AG04449 (cell line): ENCODE results near the gene PEX26.
"Not testable (repeated sequence)": the region's sequence is repeated elsewhere in the genome, so short reads cannot be mapped to it uniquely, and the experiment has no call there.

Experiments used
- CTCF ChIA-PET: fragments of 350-600 bp; formaldehyde crosslinking; extraction: SDS; loops from one replicate; lab custom pipeline; 2021; ENCODE audit warnings: antibody characterized with exemption; lab: Yijun Ruan, JAX
- POLR2A ChIA-PET: fragments of 400-600, 350-600 bp; formaldehyde crosslinking; extraction: SDS; loops from one replicate; lab custom pipeline; 2020; ENCODE audit warnings: antibody characterized with exemption, inconsistent platforms; lab: Yijun Ruan, JAX
- DNase-seq: peaks from one replicate; pipeline ENCODE4 v3.0.0-alpha.2; 2010; ENCODE audit warnings: low read depth, low spot score
- H3K4me3 ChIP-seq: 2 replicates; pipeline ENCODE4 v1.5.1; 2011; ENCODE audit warnings: low read depth, mild to moderate bottlenecking, control low read depth, low read length
- CTCF ChIP-seq: IDR thresholded peaks from one replicate; pipeline ENCODE4 v1.5.1; 2011; ENCODE audit warnings: mild to moderate bottlenecking, moderate library complexity, low read length, control low read depth, inconsistent platforms; ENCODE audit not compliant: insufficient read depth; ENCODE audit errors: missing control alignments

The PEX26 gene

DNA sequence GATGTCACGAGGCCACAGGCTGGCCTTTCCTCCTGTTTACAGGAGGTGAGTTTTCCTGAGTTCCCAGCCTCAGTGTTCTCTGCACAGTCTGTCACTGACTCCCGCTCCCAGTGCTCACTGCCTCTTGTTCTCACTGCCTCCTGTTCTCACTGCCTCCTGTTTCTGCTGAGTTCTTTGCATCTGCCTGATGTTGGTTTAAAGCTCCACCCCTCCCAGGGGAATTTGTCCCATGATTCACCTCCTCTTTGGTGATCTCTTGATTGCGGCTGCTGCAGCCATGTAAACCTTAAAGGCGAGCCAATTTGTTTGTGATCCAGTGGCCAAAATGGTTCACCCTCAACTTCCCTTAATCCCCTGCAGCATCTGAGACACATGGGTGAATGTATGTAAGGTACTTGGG is 26.8 kb downstream of the PEX26 start:
- ChIA-PET POLR2A (no interaction called here), CTCF (interaction anchor here (0.8 kb wide), 1 partner anchor 275 kb away, joined by 3 read pairs; no protein-coding TSS in a partner anchor)
- no peak overlapping the region for H3K4me3 ChIP-seq
- DNase-seq = no peak
- TF ChIP-seq CTCF = no peak

DNA sequence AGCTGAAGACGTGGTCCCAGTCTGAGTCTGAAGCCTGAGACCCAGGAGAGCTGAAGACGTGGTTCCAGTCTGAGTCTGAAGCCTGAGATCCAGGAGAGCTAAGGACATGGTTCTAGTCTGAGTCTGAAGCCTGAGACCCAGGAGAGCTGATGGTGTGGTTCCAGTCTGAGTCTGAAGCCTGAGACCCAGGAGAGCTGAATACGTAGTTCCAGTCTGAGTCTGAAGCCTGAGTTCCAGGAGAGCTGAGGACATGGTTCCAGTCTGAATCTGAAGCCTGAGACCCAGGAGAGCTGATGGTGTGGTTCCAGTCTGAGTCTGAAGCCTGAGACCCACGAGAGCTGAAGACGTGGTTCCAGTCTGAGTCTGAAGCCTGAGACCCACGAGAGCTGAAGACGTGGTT is 28.2 kb downstream of the PEX26 start:
- DNase-seq, H3K4me3 ChIP-seq, POLR2A ChIA-PET, CTCF ChIA-PET: not testable (repeated sequence)

DNA sequence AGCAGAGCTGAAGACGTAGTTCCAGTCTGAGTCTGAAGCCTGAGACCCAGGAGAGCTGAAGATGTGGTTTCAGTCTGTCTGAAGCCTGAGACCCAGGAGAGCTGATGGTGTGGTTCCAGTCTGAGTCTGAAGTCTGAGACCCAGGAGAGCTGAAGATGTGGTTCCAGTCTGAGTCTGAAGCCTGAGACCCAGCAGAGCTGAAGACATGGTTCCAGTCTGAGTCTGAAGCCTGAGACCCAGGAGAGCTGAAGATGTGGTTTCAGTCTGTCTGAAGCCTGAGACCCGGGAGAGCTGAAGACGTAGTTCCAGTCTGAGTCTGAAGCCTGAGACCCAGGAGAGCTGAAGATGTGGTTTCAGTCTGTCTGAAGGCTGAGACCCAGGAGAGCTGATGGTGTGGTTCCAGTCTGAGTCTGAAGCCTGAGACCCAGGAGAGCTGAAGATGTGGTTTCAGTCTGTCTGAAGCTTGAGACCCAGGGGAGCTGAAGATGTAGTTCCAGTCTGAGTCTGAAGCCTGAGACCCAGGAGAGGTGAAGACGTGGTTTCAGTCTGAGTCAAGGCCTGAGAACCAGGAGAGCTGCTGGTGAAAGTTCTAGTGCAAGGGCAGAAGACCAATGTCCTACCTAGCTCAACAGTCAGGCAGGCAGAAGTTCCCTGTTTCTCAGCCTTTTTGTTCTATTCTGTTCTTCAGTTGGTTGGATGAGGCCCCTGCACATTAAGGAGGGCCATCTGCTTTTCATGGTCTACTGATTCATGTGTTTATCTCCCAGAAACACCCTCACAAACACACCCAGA is 29.0 kb downstream of the PEX26 start:
- CTCF ChIA-PET, DNase-seq, H3K4me3 ChIP-seq, POLR2A ChIA-PET: not testable (repeated sequence)

DNA sequence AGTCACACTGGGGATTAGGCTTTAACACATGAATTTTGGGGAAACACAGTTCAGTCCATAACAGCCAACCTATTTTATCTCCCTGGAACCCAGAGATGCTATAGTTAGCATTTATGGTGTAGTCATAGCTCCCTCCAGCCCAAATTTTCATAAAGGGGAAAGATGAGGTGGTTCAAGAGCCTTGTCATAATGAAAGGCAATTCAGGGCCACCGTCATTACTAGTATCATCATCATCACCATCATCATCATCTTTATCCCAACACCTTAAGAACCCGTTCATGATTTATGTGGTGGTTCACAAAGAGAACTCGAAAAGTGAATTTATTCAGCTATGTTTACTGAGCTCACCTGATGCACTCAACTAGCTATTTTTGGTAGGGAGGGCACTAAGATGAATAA is 30.4 kb downstream of the PEX26 start:
- ChIA-PET CTCF (no interaction called here), POLR2A (no interaction called here)
- no peak for TF ChIP-seq CTCF

GRCh38 chr22:18109410-18110193 is 31.8 kb downstream of the PEX26 start:
- ChIA-PET POLR2A (no interaction called here), CTCF (no interaction called here)
- DNase-seq = no peak
- TF ChIP-seq CTCF = no peak
- H3K4me3 ChIP-seq = no peak overlapping the region

More for the DNA sequence above, 30.4 kb downstream of the PEX26 start:
- no peak overlapping the region for H3K4me3 ChIP-seq
- no peak for DNase-seq

- H3K4me3 ChIP-seq = peak within 1 kb of the TSS; percentile 43
- ChIA-PET CTCF (interaction anchor here (0.8 to 0.9 kb wide), 2 partner anchors 17 to 34 kb away, joined by 3 to 4 read pairs; no protein-coding TSS in a partner anchor), POLR2A (no interaction called here)
- DNase-seq = no peak
- no peak for TF ChIP-seq CTCF
These were observed 32.6 kb downstream of the PEX26 start, which contains the start of gene TUBA8 for GRCh38 chr22:18110194-18110953. Gene TUBA8, plus strand, starts transcription at chr22:18110809. Its CDS starts 57 bp downstream, at chr22:18110866.
